Esophagus muscularis mucosa (tissue), 4 donors: ENCODE measurements around the gene EXOSC6. TPM values are rescaled to one million over a fixed set of nuclear protein-coding genes. Genes with fewer than 3 reads are reported as not detected.
"Not testable (repeated sequence)": the region's sequence is repeated elsewhere in the genome, so short reads cannot be mapped to it uniquely, and the experiment has no call there.

ENCODE experiments used
- DNase-seq: peaks from one replicate; pipeline ENCODE4 v3.0.0-alpha.2; 2017; ENCODE audit errors: extremely low spot score
- H3K27ac ChIP-seq, 4 donors: fragments of 200-600 bp; sonication (generic); replicated peaks in 1 of 4; 1 replicate in 3 of 4; 2 replicates in 1 of 4; pipeline ENCODE4 v1.5.1; 2016 to 2019; ENCODE audit warnings: mild to moderate bottlenecking in 1 of 4
- H3K27me3 ChIP-seq, 4 donors: fragments of 200-600 bp; sonication (generic); one replicate each; pipeline versions ENCODE4 v1.5.1 to v1.6.0; 2016 to 2019
- H3K36me3 ChIP-seq, 4 donors: fragments of 200-600 bp; sonication (generic); one replicate each; pipeline ENCODE4 v1.5.1; 2016 to 2019
- H3K4me1 ChIP-seq, 4 donors: fragments of 200-600 bp; sonication (generic); one replicate each; pipeline ENCODE4 v1.5.1; 2016 to 2019
- H3K4me3 ChIP-seq, 4 donors: fragments of 200-600 bp; sonication (generic); 1 replicate in 2 of 4; 2 replicates in 2 of 4; pipeline ENCODE4 v1.5.1; 2016 to 2019; ENCODE audit warnings: mild to moderate bottlenecking in 4 of 4, moderate library complexity in 1 of 4
- H3K9me3 ChIP-seq, 4 donors: fragments of 200-600 bp; sonication (generic); 1 replicate in 3 of 4; 2 replicates in 1 of 4; pipeline ENCODE4 v1.5.1; 2016 to 2019
- whole genome bisulfite sequencing: methylation state at CpG from one replicate; pipeline ENCODE4 v1.1.5; 2018; 5-methylcytosine and 5-hydroxymethylcytosine counted together
- intact Hi-C: fragments of 100-400 bp; cut with DNase I; formaldehyde crosslinking; loops from one replicate; pipeline ENCODE4 v1.15.1; 2023
- small RNA-seq, 3 donors: library from RNA; depleted of rRNA; stranded (forward); fragments of <200 nt; gene quantifications; one replicate each; pipeline ENCODE3, GENCODE V24; 2016
- total RNA-seq, 4 donors: library from RNA; depleted of rRNA; stranded (reverse); fragments of >200 nt; gene quantifications; one replicate each; pipeline versions ENCODE4 v1.1.0 to v1.2.1, GENCODE V29; 2016

The EXOSC6 gene
- total RNA-seq, 4 donors from 2014 or later: 17.0 to 38.0 (median 30.6) TPM

GRCh38 chr16:70206382-70206781 is 45.4 kb downstream of the EXOSC6 start:
- DNase-seq, H3K9me3 ChIP-seq, H3K4me1 ChIP-seq, H3K27ac ChIP-seq, H3K4me3 ChIP-seq, intact Hi-C loops, H3K27me3 ChIP-seq: not testable (repeated sequence)
- H3K36me3 ChIP-seq: peaks cover 0 to 12% (median 1%) of the 10 kb centered on the region in 4 donors
- WGBS: 97% methylated on average over 6 of the region's 6 CpGs

DNA sequence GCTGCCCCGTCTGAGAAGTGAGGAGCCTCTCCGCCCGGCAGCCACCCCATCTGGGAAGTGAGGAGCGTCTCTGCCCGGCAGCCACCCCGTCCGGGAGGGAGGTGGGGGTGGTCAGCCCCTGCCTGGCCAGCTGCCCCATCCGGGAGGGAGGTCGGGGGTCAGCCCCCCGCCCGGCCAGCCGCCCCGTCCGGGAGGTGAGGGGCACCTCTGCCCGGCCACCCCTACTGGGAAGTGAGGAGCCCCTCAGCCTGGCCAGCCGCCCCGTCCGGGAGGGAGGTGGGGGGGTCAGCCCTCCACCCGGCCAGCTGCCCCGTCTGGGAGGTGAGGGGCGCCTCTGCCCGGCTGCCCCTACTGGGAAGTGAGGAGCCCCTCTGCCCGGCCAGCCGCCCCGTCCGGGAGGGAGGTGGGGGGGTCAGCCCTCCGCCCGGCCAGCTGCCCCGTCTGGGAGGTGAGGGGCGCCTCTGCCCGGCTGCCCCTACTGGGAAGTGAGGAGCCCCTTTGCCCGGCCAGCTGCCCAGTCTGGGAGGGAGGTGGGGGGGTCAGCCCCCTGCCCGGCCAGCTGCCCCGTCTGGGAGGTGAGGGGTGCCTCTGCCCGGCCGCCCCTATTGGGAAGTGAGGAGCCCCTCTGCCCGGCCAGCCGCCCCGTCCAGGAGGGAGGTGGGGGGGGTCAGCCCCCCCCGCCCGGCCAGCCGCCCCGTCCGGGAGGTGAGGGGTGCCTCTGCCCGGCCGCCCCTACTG is 46.9 kb downstream of the EXOSC6 start:
- peaks cover 0 to 12% (median 1%) of the 10 kb centered on the region in 4 donors for H3K36me3 ChIP-seq
- WGBS: 94% methylated on average over 7 of the region's 46 CpGs
- intact Hi-C loops, H3K27ac ChIP-seq, DNase-seq, H3K9me3 ChIP-seq, H3K4me3 ChIP-seq, H3K4me1 ChIP-seq, H3K27me3 ChIP-seq: not testable (repeated sequence)

GRCh38 chr16:70204010-70204409 is 47.7 kb downstream of the EXOSC6 start:
- H3K4me1 ChIP-seq, H3K27ac ChIP-seq, intact Hi-C loops, H3K4me3 ChIP-seq, H3K27me3 ChIP-seq, DNase-seq, H3K9me3 ChIP-seq: not testable (repeated sequence)
- 80% methylated on average over 1 of the region's 29 CpGs for WGBS
- H3K36me3 ChIP-seq: peaks cover 0 to 12% (median 1%) of the 10 kb centered on the region in 4 donors

DNA sequence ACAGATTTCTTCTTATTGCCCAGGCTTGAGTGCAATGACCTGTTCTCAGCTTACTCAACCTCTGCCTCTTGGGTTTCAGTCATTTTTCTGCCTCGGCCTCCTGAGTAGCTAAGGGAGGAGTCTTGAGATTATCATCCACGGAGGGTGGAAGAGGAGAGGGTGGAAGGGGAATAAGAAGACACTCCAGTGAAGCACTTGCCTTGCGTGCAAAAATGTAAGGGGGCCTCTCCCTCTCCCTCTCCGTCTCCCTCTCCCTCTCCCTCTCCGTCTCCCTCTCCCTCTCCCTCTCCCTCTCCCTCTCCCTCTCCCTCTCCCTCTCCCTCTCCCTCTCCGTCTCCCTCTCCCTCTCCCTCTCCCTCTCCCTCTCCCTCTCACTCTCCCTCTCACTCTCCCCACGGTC is 48.2 kb downstream of the EXOSC6 start:
- H3K27me3 ChIP-seq, intact Hi-C loops, DNase-seq, H3K9me3 ChIP-seq, H3K27ac ChIP-seq, H3K4me1 ChIP-seq, H3K4me3 ChIP-seq: not testable (repeated sequence)
- 61% methylated on average over 3 of the region's 7 CpGs for WGBS
- H3K36me3 ChIP-seq: peaks cover 0 to 10% (median 1%) of the 10 kb centered on the region in 4 donors

DNA sequence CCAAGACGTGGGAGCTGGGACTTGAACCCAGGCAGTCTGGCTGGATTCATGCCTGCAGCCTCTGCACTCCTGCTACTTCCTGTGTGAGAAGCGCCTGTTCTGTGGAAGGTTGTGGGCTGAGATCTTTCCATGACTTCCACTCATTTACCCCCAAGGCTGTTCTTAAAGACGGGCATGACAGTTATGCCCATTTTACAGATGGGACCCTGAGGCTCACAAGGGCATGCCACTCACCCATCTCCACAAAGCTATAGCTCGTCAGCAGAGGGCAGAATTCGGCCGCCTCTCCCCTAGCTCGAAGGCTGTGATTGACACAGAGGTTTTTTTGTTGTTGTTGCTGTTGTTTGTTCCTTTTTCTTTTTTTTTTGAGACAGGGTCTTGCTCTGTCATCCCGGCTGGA is 51.7 kb downstream of the EXOSC6 start:
- H3K27ac ChIP-seq, H3K27me3 ChIP-seq, H3K4me1 ChIP-seq, H3K36me3 ChIP-seq, H3K4me3 ChIP-seq, DNase-seq, intact Hi-C loops, H3K9me3 ChIP-seq: not testable (repeated sequence)
- WGBS: 81% methylated on average over 8 of the region's 8 CpGs

DNA sequence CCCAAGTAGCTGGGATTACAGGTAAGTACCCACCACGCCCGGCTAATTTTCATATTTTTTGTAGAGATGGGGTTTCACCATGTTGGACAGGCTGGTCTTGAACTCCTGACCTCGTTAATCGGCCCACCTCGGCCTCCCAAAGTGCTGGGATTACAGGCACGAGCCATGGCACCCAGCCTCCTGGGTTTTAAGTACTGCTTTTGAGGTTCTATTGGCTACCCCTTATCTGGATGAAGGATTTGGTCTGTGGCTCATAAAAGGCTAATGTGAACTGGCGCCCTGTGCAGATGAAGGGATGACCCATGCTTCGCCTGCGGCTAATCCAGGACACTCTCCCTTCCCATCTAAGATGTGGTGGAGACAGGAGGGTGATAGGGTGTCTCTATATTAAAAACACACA is 52.6 kb downstream of the EXOSC6 start:
- H3K9me3 ChIP-seq, H3K4me3 ChIP-seq, H3K27me3 ChIP-seq, H3K4me1 ChIP-seq, H3K36me3 ChIP-seq, H3K27ac ChIP-seq, intact Hi-C loops, DNase-seq: not testable (repeated sequence)
- 92% methylated on average over 9 of the region's 9 CpGs for WGBS

- WGBS: 56% methylated on average over 3 of the region's 3 CpGs
- H3K27ac ChIP-seq, H3K27me3 ChIP-seq, H3K36me3 ChIP-seq, DNase-seq, intact Hi-C loops, H3K4me1 ChIP-seq, H3K4me3 ChIP-seq, H3K9me3 ChIP-seq: not testable (repeated sequence)
Measured at GRCh38 chr16:70198666-70199065, 53.1 kb downstream of the EXOSC6 start.

DNA sequence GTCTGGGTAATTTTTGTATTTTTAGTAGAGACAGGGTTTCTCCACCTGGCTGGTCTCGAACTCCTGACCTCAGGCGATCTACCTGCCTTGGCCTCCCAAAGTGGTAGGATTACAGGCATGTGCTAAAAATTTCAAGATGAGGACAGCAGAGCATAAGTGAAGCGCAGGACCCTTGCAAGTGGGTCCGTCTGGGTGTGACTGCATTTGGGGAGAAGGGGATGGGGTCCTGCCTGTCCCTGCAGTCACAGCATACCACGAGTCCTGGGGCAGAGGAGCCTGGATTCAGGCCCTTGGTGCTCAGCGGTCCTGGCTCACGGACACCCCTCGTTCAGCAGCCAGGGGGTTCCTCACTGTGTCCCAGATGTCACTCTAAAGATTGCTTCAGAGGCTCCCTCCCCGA is 53.5 kb downstream of the EXOSC6 start:
- H3K4me1 ChIP-seq, H3K27me3 ChIP-seq, H3K27ac ChIP-seq, intact Hi-C loops, DNase-seq, H3K36me3 ChIP-seq, H3K9me3 ChIP-seq, H3K4me3 ChIP-seq: not testable (repeated sequence)
- 83% methylated on average over 9 of the region's 9 CpGs for WGBS

DNA sequence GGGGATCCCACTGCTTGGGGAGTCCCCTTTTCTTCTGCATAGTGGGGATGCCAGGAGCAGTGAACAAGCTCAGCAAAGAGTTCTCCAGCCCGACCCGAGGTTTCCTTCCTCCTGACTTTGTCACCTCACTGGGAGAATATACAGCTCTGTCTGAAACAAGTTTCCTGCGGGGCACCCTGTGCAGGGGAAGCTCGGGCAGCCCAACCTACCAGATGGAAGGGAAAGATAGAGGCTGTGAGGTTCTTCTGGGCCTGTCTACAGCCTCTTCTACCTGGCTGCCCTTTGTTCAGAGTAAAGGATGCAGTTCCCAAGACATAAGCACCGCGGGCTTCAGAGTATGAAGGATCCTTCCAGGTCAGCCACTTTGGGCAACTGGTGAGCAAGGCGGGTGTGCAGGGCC is 54.1 kb downstream of the EXOSC6 start:
- DNase-seq, intact Hi-C loops: not testable (repeated sequence)
- 94% methylated on average over 3 of the region's 7 CpGs for WGBS

More for the DNA sequence above, 54.1 kb downstream of the EXOSC6 start:
- not testable (repeated sequence) for H3K36me3 ChIP-seq, H3K27me3 ChIP-seq, H3K4me3 ChIP-seq, H3K27ac ChIP-seq, H3K9me3 ChIP-seq, H3K4me1 ChIP-seq

Small RNA genes lying within 50 kb of the gene (small RNA-seq; reads per million reads assigned to genes)
- 0 reads per million in 3 donors for gene AC009060.2
- gene RN7SL279P: 0 reads per million in 3 donors

Other genes starting within 250 kb of the EXOSC6 start
- gene PDPR, start 137.6 kb downstream of the EXOSC6 start, total RNA-seq: 10 to 100 TPM; 19.1 to 31.8 (median 27.4) TPM
- under 1 TPM in 1 of 4 donors, not detected in 3; 0.58 TPM for gene CLEC18C, start 78.2 kb downstream of the EXOSC6 start, total RNA-seq
- 100 to 1,000 TPM in 1 of 4 donors, 10 to 100 TPM in 3; 67.1 to 101 (median 87.2) TPM for gene AARS1, start 37.6 kb upstream of the EXOSC6 start, total RNA-seq
- gene DDX19B, start 47.2 kb upstream of the EXOSC6 start, total RNA-seq: 10 to 100 TPM; 36.1 to 48.7 (median 41.1) TPM
- gene DDX19A, start 95.0 kb upstream of the EXOSC6 start, total RNA-seq: 10 to 100 TPM; 44.0 to 54.0 (median 52.8) TPM
- gene ST3GAL2, start 187.2 kb upstream of the EXOSC6 start, total RNA-seq: 10 to 100 TPM; 18.6 to 34.9 (median 27.2) TPM
- 10 to 100 TPM in 3 of 4 donors, 1 to 10 TPM in 1; 8.3 to 13.7 (median 12.3) TPM for gene FCSK, start 202.7 kb upstream of the EXOSC6 start, total RNA-seq